ENCODE measurements around the gene RBM33. TPM values are rescaled to one million over a fixed set of nuclear protein-coding genes. Genes with fewer than 3 reads are reported as not detected.

Gene RBM33
- total and polyA plus RNA-seq, 2 of the 13 experiments (the other 11 are each of a cell fraction or from before 2014, with no cell fraction given): 12.4 to 28.9 TPM

DNA sequence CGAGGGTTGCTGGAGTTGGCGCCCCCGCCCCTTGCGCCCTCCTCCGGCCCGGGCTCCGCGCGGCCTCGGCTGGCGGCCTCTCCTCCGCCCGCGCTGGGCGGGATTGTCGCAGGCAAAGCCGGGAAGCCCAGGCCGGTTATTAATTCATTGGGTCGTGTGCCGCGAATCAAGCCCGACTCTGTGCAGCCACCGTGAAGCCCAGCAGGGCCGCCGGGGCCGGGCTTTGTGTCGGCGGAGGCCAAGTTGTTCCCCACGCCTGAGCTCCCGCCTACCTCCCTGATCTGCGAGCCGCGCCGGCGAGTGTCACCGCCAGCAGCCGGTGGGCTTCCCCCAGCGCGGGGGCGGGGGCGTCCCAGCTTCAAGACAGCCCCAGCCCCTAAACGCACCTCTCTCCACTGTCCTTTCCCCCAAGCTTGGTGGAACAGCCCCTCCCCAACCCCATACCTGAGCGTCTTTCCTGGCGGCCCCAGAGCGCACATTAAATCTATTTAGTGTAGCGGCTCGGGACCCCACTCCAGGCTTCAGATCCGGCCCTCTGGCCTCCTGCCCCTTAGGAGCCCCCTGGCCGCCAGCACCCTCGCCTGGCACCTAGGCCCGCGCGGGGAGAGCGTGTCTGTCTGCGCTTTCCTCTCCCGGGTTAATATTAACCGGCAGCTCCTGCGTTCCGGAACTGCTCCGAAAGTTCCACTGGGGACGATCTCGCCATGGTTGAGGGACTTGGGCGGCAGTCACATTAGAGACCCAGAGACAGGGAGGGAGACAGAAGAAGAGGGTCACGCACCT lies 164.3 kb downstream of the RBM33 start (continued):
- TF ChIP-seq ARNT2 (CRISPR knock-in tag; IDR thresholded peaks at IDR 0.05; ENCODE audit: low read depth): 0 out of 2 replicates have a peak, but pooled peaks have one; percentile 53
- TF ChIP-seq, protein P1, sequence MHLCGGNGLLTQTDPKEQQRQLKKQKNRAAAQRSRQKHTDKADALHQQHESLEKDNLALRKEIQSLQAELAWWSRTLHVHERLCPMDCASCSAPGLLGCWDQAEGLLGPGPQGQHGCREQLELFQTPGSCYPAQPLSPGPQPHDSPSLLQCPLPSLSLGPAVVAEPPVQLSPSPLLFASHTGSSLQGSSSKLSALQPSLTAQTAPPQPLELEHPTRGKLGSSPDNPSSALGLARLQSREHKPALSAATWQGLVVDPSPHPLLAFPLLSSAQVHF (CRISPR knock-in tag; IDR thresholded peaks at IDR 0.05): no peak
- TF ChIP-seq TEAD2 (CRISPR knock-in tag; IDR thresholded peaks at IDR 0.05): no peak
- TF ChIP-seq ZNF569 (CRISPR knock-in tag; IDR thresholded peaks at IDR 0.05; ENCODE audit: borderline replicate concordance): no peak
- no peak for TF ChIP-seq RFX3 (CRISPR knock-in tag; IDR thresholded peaks at IDR 0.05)
- no peak for TF ChIP-seq SMARCE1 (IDR thresholded peaks at IDR 0.05; ENCODE audit: borderline replicate concordance)
- TF ChIP-seq ZNF235 (CRISPR knock-in tag; IDR thresholded peaks at IDR 0.05; ENCODE audit: borderline replicate concordance): peak; percentile 29; the same call in 1 of the 2 replicates
- peak; percentile 73 for TF ChIP-seq ELF1 (CRISPR knock-in tag; IDR thresholded peaks at IDR 0.05)
- TF ChIP-seq, protein P2, sequence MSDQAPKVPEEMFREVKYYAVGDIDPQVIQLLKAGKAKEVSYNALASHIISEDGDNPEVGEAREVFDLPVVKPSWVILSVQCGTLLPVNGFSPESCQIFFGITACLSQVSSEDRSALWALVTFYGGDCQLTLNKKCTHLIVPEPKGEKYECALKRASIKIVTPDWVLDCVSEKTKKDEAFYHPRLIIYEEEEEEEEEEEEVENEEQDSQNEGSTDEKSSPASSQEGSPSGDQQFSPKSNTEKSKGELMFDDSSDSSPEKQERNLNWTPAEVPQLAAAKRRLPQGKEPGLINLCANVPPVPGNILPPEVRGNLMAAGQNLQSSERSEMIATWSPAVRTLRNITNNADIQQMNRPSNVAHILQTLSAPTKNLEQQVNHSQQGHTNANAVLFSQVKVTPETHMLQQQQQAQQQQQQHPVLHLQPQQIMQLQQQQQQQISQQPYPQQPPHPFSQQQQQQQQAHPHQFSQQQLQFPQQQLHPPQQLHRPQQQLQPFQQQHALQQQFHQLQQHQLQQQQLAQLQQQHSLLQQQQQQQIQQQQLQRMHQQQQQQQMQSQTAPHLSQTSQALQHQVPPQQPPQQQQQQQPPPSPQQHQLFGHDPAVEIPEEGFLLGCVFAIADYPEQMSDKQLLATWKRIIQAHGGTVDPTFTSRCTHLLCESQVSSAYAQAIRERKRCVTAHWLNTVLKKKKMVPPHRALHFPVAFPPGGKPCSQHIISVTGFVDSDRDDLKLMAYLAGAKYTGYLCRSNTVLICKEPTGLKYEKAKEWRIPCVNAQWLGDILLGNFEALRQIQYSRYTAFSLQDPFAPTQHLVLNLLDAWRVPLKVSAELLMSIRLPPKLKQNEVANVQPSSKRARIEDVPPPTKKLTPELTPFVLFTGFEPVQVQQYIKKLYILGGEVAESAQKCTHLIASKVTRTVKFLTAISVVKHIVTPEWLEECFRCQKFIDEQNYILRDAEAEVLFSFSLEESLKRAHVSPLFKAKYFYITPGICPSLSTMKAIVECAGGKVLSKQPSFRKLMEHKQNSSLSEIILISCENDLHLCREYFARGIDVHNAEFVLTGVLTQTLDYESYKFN (CRISPR knock-in tag; conservative IDR thresholded peaks at IDR 0.05): peak; percentile 63
- peak; percentile 95 for TF ChIP-seq RBFOX2 (IDR thresholded peaks at IDR 0.05; ENCODE audit: low read depth, low read length)
- no peak for TF ChIP-seq HES4 (CRISPR knock-in tag; IDR thresholded peaks at IDR 0.05; ENCODE audit: borderline replicate concordance)
- TF ChIP-seq, protein P3, sequence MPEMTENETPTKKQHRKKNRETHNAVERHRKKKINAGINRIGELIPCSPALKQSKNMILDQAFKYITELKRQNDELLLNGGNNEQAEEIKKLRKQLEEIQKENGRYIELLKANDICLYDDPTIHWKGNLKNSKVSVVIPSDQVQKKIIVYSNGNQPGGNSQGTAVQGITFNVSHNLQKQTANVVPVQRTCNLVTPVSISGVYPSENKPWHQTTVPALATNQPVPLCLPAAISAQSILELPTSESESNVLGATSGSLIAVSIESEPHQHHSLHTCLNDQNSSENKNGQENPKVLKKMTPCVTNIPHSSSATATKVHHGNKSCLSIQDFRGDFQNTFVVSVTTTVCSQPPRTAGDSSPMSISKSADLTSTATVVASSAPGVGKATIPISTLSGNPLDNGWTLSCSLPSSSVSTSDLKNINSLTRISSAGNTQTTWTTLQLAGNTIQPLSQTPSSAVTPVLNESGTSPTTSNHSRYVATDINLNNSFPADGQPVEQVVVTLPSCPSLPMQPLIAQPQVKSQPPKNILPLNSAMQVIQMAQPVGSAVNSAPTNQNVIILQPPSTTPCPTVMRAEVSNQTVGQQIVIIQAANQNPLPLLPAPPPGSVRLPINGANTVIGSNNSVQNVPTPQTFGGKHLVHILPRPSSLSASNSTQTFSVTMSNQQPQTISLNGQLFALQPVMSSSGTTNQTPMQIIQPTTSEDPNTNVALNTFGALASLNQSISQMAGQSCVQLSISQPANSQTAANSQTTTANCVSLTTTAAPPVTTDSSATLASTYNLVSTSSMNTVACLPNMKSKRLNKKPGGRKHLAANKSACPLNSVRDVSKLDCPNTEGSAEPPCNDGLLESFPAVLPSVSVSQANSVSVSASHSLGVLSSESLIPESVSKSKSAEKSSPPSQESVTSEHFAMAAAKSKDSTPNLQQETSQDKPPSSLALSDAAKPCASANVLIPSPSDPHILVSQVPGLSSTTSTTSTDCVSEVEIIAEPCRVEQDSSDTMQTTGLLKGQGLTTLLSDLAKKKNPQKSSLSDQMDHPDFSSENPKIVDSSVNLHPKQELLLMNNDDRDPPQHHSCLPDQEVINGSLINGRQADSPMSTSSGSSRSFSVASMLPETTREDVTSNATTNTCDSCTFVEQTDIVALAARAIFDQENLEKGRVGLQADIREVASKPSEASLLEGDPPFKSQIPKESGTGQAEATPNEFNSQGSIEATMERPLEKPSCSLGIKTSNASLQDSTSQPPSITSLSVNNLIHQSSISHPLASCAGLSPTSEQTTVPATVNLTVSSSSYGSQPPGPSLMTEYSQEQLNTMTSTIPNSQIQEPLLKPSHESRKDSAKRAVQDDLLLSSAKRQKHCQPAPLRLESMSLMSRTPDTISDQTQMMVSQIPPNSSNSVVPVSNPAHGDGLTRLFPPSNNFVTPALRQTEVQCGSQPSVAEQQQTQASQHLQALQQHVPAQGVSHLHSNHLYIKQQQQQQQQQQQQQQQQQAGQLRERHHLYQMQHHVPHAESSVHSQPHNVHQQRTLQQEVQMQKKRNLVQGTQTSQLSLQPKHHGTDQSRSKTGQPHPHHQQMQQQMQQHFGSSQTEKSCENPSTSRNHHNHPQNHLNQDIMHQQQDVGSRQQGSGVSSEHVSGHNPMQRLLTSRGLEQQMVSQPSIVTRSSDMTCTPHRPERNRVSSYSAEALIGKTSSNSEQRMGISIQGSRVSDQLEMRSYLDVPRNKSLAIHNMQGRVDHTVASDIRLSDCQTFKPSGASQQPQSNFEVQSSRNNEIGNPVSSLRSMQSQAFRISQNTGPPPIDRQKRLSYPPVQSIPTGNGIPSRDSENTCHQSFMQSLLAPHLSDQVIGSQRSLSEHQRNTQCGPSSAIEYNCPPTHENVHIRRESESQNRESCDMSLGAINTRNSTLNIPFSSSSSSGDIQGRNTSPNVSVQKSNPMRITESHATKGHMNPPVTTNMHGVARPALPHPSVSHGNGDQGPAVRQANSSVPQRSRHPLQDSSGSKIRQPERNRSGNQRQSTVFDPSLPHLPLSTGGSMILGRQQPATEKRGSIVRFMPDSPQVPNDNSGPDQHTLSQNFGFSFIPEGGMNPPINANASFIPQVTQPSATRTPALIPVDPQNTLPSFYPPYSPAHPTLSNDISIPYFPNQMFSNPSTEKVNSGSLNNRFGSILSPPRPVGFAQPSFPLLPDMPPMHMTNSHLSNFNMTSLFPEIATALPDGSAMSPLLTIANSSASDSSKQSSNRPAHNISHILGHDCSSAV (CRISPR knock-in tag; IDR thresholded peaks at IDR 0.05; ENCODE audit: borderline replicate concordance): no peak
- no peak; the same call in 1 of the 2 replicates for TF ChIP-seq ZNF333 (CRISPR knock-in tag; IDR thresholded peaks at IDR 0.05; ENCODE audit: borderline replicate concordance)
